Fibroblast of skin of left quadriceps (primary cell): ENCODE results near the gene MCM8.
"Not testable (repeated sequence)": the region's sequence is repeated elsewhere in the genome, so short reads cannot be mapped to it uniquely, and the experiment has no call there.

Experiments used
- DNase-seq, 2 experiments: peaks; one replicate each; pipeline ENCODE4 v3.0.0-alpha.2; 2013; ENCODE audit warnings: low read depth in 2 of 2

Gene MCM8

DNA sequence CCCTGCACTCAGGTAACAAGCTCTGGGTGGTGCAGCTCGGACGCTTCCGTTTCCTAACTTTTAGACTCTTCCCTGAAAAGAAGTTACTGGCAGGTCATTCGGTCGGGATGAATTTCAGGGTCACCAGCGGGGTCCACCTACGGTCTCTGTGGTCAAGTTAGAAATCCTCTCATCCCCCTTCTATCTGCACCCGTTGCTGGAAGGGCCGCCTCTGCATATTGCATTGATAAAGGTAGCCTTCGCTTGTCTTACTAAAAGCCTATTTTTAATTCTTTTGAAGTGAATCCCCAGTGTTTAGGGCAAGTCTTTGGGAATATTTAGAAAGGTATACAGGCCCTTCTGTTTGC is 56.1 kb downstream of the MCM8 start:
- DNase-seq, result no peak

- DNase-seq, result no peak
Observed at GRCh38 chr20:6007094-6007528, 56.7 kb downstream of the MCM8 start.

DNA sequence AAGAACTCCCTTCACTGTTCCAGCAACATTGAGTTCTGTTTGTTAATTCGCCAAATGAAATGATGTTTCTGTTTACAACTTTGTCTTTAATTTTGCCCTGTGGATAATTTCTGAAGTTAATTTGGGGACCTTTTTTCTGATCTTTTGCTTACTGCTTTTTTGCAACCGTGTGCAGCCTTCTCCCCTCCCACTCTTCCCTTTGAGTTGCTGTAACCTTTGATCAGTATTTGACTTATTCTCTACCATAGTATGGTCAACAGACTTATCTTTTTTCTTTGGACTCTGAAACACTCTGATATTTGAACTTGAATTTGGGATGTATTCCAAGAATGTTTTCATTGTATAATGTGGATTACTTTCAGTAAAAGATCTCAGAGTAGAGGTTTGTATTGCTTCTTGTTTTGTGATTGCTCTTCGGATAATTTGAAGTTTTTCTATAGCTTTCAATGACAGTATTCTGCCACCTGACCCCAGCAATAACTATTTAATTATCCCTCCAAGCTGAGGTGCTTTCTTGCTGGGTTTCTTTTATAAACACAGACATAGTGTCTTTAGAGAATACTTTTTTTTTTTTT is 57.2 kb downstream of the MCM8 start:
- no peak for DNase-seq

DNA sequence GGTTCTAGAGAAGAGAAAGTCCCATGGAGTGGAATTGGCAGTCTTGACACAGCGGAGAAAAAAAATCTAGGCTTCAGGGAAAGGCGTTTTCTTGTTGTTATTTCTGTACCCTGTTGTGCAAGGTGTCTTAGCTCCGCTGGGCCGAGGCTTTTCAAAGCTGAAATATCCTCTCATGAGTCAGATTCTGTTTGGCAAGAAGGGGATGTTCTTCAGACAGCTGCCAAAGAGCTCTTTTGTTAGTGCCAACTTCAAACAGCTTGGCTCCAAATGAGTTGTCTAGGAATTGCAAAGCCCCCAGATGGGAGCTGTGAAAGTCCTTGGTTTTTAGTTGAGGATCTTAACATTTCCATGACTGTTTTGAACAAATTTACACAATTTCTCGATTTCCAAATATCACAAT is 57.8 kb downstream of the MCM8 start:
- DNase-seq, result peak; percentile 45 to 48

DNA sequence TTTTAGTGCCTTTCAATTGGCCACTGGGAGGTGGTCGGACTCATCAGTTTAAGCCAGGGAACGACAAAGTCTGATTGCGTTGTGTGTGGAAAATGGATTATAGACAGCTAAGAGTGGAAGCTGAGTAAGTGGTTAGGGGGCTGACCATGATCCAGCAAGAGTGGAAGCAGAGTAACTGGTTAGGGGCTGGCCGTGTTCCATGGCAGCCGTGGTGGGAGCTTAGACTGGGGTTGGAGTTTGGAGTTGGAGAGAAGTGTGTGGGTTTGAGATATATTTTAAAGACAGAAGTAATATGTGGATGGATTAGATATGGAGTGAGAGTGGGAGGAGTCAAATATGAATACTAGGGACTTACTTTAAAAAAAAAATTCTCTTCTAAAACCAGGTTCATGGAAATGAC is 61.7 kb downstream of the MCM8 start:
- no peak for DNase-seq

DNA sequence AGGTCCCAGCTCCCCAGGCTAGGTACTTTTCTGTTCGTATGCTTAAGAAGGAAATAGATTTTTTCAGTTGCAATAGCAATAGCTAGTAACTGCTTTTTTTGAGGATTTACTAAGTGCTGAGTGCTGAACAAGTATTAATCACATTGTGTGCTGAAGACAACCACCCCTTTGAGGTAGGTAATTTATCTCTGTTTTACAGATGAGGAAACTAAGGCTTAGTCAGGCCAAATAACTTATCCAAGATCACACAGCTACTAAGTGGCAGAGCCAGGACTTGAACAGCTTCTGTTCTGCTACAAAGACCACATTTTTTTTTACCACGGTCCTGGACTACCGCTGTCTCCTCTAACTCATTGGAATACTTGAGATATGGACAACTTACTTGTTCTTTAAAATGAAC is 63.6 kb downstream of the MCM8 start:
- no peak for DNase-seq

DNA sequence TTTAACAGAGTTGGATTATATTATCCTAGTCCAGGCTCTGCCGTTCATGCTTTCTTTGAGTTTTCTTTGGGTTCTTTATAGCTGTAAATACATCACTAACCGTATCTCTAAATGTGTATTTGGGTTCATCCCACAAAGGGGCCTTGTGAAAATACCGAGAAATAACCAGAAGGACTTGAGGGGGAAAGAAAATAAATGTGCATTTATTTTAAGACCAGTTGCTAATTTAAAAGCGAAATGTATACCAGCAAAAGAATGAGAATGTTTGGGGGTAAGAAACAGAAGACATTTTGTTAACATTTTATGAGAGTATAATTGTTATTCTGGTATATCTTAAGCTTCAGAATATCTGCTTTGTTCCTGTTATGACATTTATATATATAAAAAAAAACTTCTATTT is 64.5 kb downstream of the MCM8 start:
- DNase-seq, result no peak

DNA sequence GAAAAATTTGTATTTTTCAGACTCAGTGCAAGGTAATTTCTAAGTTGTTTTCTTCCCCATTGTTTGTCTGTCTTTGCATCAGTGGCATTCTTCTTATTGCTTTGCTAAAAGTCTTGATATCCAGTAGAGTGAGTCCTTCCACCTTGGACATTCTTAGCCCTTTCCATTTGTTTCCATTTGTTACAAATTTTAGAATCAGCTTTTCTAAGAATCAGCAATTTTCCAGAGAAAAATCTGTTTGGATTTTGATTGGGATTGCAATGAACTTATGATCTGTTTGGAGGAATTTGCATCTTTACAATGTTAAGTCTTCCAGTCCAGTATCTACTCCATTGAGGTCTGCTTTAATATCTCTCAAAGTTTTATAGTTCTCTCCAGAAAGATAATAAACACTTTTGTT is 67.0 kb downstream of the MCM8 start:
- no peak for DNase-seq

- DNase-seq, result no peak
Observed at GRCh38 chr20:6017880-6018279, 67.4 kb downstream of the MCM8 start.

- DNase-seq, result no peak
Observed at GRCh38 chr20:6024768-6025167, 74.3 kb downstream of the MCM8 start.

- peak in 1 of 2 experiments; percentile 11 for DNase-seq
Observed at GRCh38 chr20:6026051-6026450, 75.6 kb downstream of the MCM8 start.

DNA sequence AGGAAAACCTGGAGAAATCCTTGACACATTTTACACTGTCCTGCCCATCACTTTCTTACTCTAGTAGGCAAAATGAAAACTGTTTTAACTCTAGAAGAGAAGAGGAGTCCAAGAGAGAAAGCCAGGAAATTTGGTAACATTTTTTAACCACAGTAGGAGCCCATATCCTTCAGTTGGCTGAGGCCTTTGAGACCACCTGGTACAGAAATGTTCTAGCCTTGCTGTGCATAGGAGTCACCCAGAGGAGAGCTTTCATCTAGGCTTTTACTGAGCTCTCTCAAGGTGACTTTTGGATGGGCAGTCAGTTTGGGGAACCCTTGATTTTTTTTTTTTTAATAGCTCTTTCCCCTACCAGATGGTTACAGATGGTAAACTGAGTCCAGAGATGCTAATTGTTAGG is 78.4 kb downstream of the MCM8 start:
- no peak for DNase-seq

- DNase-seq, result no peak
Observed at GRCh38 chr20:6029538-6029937, 79.1 kb downstream of the MCM8 start.

- no peak for DNase-seq
Observed at GRCh38 chr20:6030453-6031080, 80.1 kb downstream of the MCM8 start.

DNA sequence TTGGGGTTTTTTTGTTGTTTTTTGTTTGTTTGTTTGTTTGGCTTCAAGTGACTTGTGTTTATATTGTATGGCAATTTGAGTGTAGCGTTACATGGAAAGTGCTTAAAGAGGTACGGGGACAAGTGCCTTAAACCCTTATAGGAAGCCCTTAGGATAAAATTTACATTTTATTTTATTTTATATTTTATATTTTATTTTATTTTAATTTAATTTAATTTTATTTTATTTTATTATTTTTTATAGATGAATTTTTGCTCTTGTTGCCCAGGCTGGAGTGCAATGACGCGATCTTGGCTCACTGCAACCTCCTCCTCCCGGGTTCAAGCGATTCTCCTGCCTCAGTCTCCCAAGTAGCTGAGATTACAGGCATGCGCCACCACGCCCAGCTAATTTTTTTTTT is 82.5 kb downstream of the MCM8 start:
- not testable (repeated sequence) for DNase-seq

DNA sequence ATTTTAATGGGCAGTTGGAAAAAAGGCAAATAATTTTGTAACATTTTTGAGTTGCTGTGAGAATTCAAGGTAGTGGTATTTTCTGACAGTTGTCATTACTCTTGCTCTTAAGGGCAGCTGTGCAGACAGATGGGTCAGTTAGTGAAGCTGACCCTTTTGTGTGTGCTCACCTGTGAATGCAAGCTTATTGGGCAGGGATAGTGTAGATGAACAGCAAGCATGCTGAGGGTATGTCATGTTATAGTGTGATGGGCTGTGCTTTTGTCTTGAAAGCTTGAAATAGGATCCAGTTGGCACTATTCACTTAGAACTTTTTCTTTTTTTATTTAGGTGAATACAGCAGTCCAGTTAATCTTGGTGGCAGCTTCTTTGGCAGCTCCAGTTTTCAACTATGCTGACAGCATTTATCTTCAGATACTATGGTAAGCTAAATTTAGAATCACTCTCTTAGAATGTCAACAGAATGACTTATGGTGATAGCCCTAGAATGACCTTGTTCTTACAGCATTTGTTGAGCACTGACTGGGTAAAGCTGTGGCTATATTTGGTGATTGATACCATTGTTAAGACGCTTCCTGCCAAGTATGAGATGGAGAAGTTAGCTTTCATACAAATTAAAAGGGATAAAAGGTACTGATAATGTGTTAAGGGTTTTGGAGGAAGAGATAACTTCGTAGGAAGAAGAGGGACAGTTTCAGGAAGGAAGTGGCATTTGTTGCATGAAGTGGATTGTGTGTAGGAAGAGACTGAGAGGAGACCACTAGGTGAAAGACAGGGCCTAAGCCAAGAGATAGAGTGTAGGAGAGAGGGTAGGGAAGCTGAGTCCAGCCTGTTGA is 83.9 kb downstream of the MCM8 start:
- no peak for DNase-seq

GRCh38 chr20:6036213-6036612 is 85.8 kb downstream of the MCM8 start:
- DNase-seq, result no peak

GRCh38 chr20:6037082-6037481 is 86.6 kb downstream of the MCM8 start:
- DNase-seq, result no peak

GRCh38 chr20:6038256-6038655 is 87.8 kb downstream of the MCM8 start:
- no peak for DNase-seq

DNA sequence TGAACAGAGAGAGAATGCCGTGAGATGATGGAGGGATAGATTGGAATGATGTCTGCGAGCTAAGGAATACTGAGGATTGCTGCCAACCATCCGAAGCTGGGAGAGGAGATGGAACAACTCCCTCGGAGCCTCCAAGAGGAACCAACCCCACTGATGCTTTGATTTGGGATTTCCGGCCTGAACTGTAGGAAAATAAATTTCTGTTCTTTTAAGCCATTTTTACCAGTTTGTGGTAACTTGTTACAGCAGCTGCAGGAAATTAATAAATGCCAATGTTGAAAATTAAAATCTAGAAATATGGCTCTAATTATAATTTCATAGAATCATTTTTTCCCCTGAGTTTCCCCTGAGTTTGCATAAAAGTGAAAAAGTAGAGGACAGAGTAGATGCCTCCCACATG is 89.3 kb downstream of the MCM8 start:
- no peak for DNase-seq

GRCh38 chr20:6040540-6040939 is 90.1 kb downstream of the MCM8 start:
- DNase-seq, result no peak

DNA sequence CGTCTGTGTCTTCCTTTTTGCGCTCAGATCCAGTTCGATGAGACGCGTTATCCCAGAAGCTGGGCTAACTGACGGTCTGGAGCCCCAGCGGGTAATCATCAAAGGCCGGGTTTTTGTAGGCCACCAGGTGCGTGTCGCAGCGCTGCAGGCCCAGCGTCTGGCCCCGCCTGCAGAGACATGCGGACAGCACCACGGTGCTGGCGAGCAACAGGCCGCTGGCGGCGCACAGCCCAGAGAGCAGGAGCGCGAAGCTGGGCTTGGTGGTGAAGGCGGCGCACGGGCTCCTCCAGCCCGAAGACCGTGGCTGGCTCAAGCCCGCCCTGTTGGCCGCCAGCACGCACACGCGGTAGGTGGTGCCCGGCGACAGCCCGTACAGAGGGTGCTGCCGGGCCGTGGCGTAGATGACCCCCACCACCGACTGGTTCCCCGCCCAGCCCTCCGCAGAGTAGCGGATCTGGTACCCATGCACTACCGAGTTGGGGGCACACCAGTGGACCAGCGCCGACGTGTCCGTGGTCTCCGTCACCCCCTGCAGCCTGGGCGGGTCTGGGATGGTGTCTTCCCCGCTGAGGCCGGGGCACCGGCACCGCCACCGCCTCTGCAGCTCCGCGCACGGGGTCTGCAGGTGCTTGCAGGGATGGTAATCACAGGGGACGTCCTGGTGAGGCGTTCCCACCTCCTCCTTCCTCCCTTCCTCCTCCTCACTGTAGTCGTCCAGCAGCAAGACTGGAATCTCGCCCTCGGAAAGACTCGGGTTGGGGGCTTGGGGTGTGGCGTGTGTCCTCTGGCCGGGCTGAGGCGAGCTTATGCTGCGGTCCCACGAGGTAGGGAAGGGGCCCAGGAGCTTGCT is 90.7 kb downstream of the MCM8 start:
- DNase-seq, result no peak
